Amniotic epithelial cell (primary cell): ENCODE data around the gene SLC6A5.

Source experiments
- DNase-seq: peaks from one replicate; pipeline ENCODE4 v3.0.0-alpha.2; 2010; ENCODE audit warnings: low read depth

The SLC6A5 gene

GRCh38 chr11:20596205-20597153 is 2.9 kb upstream of the SLC6A5 start:
- no peak for DNase-seq

- DNase-seq = no peak
Observed at GRCh38 chr11:20597154-20597679, 2.2 kb upstream of the SLC6A5 start.

- no peak for DNase-seq
Observed at GRCh38 chr11:20597680-20598484, 1.5 kb upstream of the SLC6A5 start.

- DNase-seq = no peak
Observed at GRCh38 chr11:20598492-20598891, 916 bp upstream of the SLC6A5 start.

- DNase-seq = no peak
Observed at GRCh38 chr11:20600020-20600346, 575 bp downstream of the SLC6A5 start.

GRCh38 chr11:20600551-20600950 is 1.1 kb downstream of the SLC6A5 start:
- no peak for DNase-seq

GRCh38 chr11:20601221-20601914 is 2.0 kb downstream of the SLC6A5 start:
- no peak for DNase-seq

- DNase-seq = no peak
Observed at GRCh38 chr11:20604295-20604803, 4.9 kb downstream of the SLC6A5 start.

GRCh38 chr11:20604864-20605601 is 5.6 kb downstream of the SLC6A5 start:
- DNase-seq = no peak

- no peak for DNase-seq
Observed at GRCh38 chr11:20605602-20606091, 6.2 kb downstream of the SLC6A5 start.

- no peak for DNase-seq
Observed at GRCh38 chr11:20608934-20609333, 9.5 kb downstream of the SLC6A5 start.

GRCh38 chr11:20609727-20610707 is 10.6 kb downstream of the SLC6A5 start:
- DNase-seq = peak; percentile 44

- peak; percentile 1 for DNase-seq
Observed at GRCh38 chr11:20610825-20611224, 11.4 kb downstream of the SLC6A5 start.

- DNase-seq = peak; percentile 7
Observed at GRCh38 chr11:20611445-20611844, 12.0 kb downstream of the SLC6A5 start.

- DNase-seq = peak; percentile 76
Observed at GRCh38 chr11:20611892-20612291, 12.5 kb downstream of the SLC6A5 start.

- no peak for DNase-seq
Observed at GRCh38 chr11:20612416-20612815, 13.0 kb downstream of the SLC6A5 start.

- no peak for DNase-seq
Observed at GRCh38 chr11:20616920-20617319, 17.5 kb downstream of the SLC6A5 start.

- DNase-seq = peak; percentile 5
Observed at GRCh38 chr11:20617346-20618005, 18.1 kb downstream of the SLC6A5 start.

- DNase-seq = no peak
Observed at GRCh38 chr11:20618083-20618482, 18.7 kb downstream of the SLC6A5 start.
